GM18498 (cell line): Measurements from ENCODE around the gene CAMTA2.
A peak's percentile ranks its signal among the peaks of the same experiment; 100 is the strongest.

Source experiments
- ATAC-seq: cut with Tn5 transposase; IDR thresholded peaks from one replicate; pipeline ENCODE4 v1.9.1; 2021; ENCODE audit warnings: mild to moderate bottlenecking, moderate library complexity; ENCODE audit not compliant: unreplicated experiment

The CAMTA2 gene

DNA sequence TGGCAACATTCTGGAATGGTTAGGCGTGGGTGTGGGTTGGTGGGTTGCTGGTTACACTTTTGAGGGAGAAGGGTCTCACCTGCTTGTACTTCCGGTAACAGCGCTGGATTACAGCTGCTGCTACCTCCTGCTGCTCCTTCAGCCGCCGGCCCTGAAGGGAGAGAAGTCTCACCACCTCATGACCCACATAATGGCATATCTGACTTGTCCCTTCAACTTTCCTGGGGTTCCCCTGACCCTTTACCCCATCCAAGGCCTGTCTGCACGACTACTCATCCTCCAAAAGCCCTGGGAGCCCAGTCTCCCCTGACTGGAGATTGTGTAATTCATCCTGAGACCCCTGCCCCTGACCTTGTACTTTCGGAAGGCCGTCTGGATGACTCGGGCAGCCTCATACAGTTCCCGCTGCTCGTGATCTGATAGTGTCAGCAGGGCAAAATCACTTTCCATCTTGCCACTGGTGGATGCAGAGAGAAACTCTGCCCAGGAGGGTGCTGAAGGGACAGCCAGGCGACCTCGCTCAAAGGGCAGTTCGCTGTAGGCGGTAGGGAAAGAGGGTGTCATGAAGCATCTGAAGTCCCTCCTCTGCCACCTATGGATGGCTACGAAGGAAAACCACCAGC is 17.8 kb downstream of the CAMTA2 start:
- ATAC-seq = no peak

DNA sequence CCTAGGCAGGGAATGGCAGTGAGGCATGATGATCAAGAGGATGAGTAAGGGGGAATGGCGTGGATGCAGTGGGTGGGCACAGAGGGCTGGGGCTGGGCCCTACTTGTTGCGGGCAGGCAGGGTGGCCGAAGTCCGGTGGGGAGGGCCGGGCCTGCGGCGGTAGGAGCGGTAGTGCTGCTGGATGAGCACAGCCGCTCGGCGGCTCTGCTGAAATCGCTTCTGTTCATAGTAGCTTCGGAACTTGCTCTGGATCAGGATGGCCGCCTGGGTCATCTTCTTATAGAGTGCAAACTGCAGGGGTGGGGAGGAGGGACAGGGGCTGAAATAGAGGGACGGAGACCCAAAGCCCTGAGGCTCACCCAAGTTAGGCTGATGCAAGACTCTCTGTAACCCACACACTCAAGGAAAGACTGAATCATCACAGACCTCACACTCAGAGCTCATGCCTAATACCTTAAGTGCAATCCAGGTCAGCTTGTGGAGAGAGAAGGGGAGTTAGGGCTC is 18.4 kb downstream of the CAMTA2 start:
- no peak for ATAC-seq

DNA sequence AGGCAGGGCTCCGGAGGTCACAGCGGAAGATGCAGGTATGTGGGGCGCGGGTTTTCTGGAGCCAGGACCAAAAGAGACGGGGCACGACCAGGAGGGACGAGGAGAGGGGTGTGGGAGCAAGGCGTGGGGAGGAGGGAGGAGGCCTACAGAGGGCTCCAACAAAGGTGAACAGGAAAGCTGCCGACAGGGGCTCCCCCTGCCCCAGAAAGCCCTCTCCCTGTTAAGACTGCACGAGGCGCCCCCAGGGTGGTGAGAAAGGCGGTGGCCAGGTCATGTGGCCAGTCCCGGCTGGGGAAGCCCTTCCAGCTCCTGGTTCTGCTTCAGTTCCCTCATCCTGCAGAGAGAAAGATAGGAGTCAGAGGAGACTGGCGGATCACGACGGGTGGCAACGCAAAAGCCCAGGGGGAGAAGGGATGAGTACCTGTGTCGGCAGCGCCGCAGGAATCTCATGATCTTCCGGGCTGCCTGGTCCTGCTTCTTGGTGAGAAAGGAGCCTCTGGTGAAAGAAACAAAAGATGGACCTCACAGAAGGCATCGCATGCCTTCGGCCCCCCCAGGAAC is 18.9 kb downstream of the CAMTA2 start:
- ATAC-seq = no peak

DNA sequence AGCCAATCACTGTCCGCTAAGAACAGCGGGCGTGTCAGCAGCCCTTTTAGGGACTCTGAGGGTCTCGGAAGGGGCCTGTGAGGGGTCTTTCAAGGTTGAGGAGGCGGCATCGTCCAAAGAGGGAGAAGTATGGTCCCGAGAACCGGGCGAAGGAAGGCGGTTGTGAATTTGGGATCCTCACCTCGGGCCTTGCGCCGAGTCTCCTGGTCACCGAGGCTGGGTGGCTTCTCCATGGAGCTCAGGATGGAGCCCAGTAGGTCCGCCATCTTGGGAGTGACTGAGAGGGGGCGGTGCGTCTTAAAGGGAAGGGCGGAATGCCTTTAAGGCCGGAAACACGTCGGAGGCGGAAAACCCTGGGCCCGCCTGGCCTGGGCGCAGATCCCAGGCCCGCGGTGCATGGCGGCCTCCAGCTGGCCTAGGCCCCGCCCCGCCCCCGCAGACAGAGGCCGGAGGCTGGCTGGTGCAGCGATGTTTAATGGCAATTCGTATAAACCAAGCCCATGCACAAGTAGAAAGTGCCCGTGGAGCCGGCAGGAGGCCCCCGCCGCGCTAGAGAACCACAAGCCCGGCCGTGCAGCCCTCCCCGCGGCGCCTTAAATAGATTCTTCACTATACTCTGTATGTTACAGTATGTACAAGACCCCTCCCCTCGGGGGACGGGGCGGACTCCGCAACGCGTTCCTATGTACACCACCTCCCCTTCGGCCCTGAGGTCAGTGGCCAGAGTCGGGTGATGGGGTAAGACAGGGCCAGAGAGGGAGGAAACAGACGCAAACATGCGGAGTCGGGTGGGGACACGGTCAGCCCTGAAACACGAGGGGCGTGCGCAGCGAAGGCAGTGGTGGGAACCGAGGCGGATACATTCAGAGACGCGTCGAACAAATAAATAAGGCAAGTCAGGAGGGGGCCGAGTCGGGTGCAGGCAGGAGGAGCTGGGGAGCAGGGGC is 19.7 kb downstream of the CAMTA2 start, which contains the start of gene SPAG7:
Gene SPAG7 (minus strand): TSS at position 279 of the 947 bp plus-strand sequence. CDS start 13 bp downstream, at position 266.
- ATAC-seq = peak; percentile 69

DNA sequence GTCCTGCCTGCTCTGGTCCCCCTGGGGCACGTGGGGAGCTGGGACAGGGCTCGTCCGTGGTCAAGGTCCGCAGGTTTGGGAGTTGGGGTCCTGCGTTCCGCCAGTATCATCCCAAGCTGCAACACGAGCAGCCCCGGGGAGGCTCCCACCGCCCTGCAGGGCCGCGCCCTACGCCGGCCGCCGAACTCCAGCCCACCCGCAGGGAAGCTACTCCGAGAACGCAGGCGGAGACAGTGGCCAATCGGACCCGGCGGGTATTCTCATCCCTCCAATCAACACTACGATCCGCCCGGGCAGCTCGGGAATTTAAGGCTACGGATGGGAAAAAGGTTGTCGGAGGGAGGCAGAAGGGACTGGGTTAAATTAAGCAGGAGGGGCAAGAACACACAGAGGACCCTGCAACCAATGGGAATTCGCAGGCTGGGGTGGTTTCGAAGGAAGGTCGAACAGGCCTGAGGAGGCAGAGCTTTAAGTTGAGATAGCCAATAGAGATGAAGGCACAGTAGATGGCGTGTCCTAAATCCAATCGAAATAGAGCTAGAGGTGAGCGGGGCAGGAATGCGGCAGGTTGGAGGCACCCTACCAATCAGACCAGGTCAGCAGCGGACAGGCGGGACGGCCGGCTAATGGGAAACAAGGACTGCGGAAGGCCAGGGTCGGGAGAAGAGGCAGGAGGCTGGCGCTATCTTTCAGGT is 20.5 kb downstream of the CAMTA2 start:
- peak; percentile 82 for ATAC-seq

DNA sequence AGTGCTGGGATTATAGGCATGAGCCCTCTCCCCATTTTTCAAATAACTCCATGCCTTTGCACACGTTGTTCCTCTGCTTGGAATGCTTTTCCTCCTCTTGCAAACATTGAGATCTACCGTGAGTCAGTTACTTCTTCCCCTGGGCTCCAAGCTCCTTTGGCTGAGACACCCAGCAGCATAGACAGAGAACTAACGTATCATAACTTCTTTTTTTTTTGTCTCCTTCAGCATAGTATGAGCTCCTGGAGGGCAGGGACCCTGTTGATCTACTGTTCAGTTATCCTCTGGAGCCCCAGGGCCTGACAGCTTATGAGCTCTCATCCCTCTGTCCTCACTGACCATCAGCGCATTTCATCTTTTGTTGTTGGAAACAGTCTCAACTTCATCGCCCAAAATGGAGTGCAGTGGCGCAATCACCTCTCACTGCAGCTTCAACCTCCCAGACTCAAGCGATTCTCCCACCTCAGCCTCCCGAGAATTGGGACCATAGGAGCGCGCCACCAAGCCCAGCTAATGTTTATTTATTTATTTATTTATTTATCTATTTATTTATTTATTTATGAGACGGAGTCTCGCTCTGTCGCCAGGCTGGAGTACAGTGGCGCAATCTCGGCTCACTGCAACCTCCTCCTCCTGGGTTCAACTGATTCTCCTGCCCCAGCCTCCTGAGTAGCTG is 22.0 kb downstream of the CAMTA2 start:
- ATAC-seq = no peak

DNA sequence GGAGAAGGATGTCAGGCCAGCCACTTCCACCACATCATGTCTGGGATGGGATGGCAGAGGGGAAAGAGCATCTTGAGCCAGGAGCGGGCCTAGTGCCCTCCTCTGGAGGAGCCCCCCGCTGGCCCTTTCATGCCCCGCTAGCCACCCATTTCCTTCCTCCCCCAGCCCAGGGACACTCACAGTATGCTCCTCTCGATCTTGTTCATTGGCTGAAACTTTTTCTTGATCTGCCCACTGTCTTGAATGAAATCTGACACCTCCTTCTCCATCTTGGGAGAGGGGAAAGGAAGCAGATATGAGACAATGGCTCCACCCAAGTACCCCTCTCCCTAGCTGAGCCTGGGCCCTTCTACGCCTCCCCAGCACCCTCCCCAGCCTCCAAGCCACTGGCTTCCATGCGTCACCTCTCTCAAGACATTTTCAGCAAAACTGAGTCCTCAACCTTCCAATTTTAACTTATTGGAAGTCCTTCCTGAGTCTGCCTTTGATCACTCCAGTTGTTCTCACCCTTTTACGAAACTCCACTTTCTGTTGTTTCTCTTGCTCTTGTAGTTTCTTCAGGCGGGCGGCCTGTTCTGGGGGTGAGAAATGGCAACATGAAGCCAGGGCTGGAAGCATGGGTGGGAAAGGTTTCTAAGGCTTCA is 27.1 kb downstream of the CAMTA2 start:
- no peak for ATAC-seq

DNA sequence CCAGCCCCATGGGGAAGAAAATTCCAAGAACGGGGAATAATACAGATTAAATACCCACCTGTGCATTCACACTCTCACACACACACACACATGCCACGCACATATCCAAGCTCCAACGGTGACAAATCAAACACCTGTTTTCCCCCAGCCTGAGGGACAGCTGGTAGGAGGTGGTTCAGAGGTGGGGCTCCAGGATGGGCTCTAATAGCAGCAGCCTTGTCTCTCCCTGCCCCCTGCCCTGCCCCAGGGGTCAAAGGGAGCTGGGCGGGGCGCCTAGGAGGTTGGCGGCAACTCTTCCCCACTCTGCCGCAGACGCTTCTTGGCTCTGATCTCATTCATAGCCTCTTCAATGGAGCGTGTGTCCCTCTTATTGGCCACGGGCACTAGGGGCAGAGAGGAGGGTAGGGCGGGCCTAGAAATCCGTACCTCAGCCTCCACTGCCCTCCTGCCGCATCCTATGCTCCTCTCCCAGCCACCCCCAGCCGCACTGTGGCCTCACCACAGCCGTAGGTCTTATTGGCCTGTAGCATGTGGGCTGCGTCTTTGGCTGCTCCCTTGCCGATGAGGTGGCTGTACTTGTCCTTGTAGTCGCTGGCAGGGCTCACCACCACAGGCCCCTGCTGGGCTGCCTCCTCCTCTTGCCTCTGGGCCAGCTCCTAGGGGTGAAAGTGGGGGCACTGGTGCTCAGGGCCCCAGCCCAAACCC is 28.1 kb downstream of the CAMTA2 start:
- no peak for ATAC-seq

DNA sequence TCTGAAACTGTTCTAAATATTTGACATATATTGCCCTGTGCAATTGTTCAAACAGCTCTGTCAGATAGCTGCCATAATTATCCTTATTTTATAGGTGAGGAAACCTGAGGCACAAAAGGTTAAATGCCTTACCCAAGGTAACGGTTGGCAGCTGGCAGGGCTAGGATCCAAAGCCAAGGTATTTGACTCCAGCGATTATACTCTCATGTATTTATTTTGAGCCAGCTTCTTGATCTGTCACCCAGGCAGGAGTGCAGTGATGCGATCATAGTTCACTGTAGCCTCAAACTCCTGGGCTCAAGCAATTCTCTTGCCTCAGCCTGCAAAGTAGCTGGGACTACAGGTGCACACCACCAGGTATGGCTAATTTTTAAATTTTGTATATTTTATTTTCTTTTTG is 29.4 kb downstream of the CAMTA2 start:
- no peak for ATAC-seq

DNA sequence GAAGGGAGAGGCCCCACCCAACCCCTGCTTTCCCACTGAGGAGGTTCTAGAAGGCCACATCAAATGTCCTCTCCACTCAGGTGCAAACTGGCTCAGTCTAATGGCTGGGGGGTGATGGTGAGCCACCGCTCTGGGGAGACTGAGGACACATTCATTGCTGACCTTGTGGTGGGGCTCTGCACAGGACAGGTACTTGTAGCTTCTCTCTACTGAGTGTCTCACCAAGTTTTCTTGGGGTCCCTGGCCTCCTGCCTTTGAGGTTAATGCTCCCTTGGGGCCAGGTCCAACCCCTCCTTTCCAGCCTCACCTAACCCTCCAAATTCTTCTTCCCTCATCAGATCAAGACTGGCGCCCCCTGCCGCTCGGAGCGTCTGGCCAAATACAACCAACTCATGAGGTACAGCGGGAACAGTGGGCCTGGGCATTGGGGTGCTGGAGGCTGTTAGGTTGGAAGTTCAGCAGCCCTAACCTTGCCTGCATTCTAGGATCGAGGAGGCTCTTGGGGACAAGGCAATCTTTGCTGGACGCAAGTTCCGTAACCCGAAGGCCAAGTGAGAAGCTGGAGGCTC is 30.9 kb downstream of the CAMTA2 start:
- no peak for ATAC-seq

DNA sequence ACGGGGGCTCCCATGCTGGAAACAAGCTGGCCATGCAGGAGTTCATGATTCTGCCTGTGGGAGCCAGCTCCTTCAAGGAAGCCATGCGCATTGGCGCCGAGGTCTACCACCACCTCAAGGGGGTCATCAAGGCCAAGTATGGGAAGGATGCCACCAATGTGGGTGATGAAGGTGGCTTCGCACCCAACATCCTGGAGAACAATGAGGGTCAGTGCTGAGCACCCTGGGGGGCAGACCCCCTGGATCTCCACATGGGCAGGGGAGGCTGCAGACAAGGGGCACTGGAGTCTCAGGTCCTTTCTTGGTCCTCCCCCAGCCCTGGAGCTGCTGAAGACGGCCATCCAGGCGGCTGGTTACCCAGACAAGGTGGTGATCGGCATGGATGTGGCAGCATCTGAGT is 32.4 kb downstream of the CAMTA2 start:
- ATAC-seq = no peak

DNA sequence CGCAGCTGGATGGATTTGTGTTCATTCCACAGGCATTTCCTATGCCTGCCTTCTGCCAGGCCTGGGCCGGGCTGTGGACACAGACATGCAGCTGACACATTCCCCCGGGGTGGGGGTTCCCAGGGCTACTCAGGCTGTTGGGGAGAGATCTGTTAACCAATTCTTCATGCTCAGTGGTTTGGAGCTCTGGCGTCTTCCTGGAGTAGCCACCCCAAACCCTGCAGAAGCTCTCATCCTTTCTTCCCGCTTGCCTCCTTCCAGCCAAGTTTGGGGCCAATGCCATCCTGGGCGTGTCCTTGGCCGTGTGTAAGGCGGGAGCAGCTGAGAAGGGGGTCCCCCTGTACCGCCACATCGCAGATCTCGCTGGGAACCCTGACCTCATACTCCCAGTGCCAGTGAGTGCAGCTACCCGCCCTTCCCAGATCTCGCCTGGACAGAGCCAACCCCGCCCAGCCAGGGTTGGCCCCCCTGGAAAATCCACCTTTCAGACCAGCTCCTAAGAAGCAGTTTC is 34.0 kb downstream of the CAMTA2 start:
- no peak for ATAC-seq

DNA sequence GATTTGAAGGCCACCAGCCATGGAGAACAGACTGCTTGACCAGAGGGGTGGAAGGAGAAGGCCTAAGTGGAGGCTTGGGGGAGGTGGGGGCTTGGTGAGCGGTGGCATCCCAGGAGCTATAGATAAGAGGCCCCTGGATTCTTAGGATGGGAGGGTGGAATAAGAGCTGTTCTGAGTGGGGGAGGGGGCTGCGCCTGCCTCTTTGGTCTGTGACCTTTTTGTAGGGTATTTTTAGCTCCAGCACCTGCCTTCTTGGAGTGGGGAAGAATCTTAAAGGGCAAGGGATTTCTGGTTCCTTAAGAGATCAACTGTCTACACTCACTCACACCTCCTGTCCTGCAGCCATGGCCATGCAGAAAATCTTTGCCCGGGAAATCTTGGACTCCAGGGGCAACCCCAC is 36.0 kb downstream of the CAMTA2 start:
- ATAC-seq = no peak

DNA sequence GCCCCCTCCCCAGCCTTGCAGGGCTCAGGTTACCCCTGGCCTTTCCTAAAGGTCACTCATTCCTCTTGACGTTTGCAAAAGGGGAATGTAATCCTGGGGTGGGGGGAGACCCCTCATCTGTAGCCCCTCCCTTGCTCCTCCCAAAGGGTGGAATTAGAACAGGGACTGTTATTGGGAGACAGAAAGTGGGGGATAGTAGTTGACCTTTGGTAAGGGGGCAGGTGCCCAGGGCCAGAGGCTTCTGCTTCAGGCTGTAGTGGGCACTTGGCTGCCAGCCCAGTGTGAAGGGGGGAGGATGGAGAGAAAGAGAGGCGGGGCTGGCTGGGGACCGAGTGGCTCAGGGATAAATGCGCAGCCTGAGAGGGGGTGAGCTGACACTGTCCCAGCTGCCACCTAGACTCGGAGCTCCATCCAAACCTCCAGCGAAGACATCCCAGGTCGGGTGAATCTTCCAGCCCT is 36.7 kb downstream of the CAMTA2 start, which contains the start of gene ENO3:
Gene ENO3 (plus strand): TSS at position 374 of the 459 bp plus-strand sequence. CDS start 711 bp downstream, outside the sequence.
- no peak for ATAC-seq

DNA sequence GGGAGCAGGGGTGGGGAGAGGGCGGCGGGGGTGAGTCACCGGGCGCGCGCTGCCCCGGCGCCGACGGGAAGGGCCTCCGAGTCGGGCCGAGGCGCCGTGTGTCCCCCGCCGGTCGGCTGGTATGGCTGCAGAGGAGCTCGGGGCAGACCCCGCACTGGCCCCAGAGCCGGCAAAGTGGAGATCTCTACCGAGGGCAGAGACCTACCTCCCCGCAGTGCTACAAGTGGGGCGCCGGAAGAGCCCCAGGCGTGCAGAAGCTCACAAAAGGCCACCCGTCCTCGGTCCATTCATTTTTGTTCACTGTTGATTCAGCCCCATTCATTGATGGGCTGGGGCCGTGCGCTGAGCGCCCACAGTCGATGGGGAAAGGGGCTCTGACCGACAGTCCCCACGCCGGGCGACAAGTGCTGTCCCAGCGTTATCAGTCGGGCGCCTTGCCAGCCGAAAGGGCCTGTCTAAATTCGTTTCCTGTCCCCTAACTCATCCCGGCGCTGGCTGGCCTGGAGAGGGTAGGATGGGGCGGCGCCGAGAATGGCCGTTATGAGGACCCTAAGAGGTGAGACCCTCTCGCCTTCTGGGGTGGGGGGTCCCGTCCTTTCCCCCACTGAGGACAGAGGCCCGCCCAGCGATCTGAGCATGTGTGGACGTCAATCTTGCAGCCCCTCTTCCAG is 37.3 kb downstream of the CAMTA2 start:
- peak; percentile 3 for ATAC-seq

DNA sequence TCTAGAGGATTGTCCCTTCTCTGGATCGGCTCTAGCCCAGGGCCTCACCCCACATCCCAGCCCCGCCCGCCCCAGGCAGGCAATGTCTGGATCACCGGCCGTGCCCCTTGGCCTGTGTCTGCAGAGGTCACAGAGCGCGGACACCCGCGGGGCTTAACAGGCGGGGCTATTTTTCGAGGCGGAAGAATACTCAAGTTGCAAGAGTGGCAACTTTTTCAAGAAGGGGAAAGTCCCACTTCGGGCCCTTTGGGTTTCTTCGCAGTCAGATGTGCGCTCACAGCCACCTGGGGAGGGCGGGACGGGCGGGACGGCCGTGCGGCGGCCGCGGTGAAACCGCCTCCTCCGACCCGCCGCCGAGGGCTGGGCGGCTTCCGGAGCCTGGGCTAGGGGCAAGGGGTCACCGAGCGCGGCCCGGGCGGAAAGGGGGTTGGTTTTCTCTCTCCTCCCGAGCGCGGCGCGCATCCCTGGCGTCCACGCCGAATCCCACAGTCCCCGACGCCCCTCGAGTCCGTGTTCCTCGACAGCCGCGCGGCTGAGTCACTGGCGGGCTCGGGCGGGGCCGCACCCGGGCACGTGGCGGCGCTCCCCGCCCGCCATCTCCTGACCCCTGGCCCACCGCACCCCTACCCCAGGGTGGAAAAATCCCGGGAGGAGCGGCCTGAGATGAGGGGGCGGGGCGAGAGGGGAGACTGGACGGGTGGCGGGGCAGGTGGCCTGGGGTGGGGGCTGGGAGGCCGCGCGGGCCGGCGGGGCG is 38.0 kb downstream of the CAMTA2 start:
- ATAC-seq = peak; percentile 36

DNA sequence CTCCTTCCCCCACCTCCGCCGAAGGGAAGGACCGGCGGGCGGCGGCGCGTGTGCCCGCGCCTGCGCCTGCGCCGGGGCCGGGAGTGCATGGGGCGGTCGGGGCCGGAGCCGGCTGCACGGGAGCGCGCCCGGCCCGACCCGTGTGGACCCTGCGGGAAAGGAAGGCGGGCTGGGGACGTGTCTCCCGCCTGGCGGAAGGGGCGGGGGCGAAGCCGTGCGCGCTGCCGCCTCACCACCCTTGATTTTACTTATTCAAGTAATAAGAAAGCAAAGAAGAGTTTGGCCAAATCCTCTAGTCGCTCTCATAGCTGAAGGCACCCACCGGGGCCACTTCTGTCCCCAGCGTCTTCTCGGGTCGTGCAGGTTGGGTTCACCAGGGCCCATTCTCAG is 38.5 kb downstream of the CAMTA2 start:
- ATAC-seq = peak; percentile 37
